GM19099 (cell line): ENCODE measurements around the gene PCDHGB3.
"Not testable (repeated sequence)": the region's sequence is repeated elsewhere in the genome, so short reads cannot be mapped to it uniquely, and the experiment has no call there.

Experiments used
- POLR2A ChIP-seq: IDR thresholded peaks from 3 replicates; pipeline ENCODE4 v1.6.1; 2011; ENCODE audit warnings: low read depth; ENCODE audit not compliant: insufficient read length; ENCODE audit errors: extremely low read depth

The PCDHGB3 gene

DNA sequence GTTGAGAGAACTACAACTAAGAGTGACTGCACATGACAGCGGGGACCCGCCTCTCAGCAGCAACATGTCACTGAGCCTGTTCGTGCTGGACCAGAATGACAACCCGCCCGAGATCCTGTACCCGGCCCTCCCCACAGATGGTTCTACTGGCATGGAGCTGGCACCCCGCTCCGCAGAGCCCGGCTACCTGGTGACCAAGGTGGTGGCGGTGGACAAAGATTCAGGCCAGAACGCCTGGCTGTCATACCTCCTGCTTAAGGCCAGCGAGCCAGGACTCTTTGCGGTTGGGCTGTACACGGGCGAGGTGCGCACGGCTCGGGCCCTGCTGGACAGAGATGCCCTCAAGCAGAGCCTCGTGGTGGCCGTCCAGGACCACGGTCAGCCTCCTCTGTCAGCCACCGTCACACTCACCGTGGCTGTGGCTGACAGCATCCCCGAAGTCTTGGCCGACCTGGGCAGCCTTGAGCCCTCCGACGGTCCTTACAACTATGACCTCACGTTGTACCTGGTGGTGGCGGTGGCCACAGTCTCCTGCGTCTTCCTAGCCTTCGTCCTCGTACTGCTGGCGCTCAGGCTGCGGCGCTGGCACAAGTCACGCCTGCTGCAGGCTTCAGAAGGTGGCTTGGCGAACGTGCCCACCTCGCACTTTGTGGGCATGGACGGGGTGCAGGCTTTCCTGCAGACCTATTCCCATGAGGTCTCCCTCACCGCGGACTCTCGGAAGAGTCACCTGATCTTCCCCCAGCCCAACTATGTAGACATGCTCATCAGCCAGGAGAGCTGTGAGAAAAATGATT is 14.6 kb downstream of the PCDHGB3 start:
- no peak for TF ChIP-seq POLR2A

DNA sequence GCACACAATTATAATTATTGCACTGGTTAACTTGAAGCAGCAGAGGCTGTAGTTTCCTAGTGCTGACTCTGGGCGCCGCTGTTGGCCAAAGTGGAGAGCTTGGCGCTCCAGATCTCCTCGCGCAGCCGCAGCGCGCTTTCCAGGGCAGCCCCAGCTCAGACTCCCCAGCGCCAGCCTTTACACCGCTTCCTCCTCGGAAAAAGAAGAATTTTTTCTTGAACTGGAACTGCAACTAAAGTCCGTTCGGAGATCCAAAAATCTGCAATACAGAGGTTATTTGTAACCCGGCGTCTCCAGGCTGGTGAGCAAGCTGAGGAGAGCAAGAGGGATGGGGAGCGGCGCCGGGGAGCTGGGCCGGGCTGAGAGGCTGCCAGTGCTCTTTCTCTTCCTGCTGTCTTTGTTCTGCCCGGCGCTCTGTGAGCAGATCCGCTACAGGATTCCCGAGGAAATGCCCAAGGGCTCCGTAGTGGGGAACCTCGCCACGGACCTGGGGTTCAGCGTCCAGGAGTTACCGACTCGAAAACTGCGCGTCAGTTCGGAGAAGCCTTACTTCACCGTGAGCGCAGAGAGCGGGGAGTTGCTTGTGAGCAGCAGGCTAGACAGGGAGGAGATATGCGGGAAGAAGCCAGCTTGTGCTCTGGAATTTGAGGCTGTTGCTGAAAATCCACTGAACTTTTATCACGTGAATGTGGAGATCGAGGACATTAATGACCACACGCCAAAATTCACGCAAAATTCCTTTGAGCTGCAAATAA is 17.7 kb downstream of the PCDHGB3 start, which contains the start of gene PCDHGB4:
Gene PCDHGB4 (plus strand): TSS at position 142 of the 755 bp plus-strand sequence. CDS start 187 bp downstream, at position 329.
- TF ChIP-seq POLR2A, result not testable (repeated sequence)

DNA sequence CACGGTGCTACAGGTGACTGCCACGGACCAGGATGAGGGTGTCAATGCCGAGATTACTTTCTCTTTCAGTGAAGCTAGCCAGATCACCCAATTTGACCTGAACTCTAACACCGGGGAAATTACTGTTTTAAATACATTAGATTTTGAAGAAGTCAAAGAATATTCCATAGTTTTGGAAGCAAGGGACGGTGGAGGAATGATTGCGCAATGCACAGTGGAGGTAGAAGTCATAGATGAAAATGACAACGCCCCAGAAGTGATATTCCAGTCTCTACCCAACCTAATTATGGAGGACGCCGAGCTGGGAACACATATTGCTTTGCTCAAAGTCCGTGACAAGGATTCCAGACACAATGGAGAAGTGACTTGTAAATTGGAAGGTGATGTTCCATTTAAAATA is 18.6 kb downstream of the PCDHGB3 start:
- no peak for TF ChIP-seq POLR2A

DNA sequence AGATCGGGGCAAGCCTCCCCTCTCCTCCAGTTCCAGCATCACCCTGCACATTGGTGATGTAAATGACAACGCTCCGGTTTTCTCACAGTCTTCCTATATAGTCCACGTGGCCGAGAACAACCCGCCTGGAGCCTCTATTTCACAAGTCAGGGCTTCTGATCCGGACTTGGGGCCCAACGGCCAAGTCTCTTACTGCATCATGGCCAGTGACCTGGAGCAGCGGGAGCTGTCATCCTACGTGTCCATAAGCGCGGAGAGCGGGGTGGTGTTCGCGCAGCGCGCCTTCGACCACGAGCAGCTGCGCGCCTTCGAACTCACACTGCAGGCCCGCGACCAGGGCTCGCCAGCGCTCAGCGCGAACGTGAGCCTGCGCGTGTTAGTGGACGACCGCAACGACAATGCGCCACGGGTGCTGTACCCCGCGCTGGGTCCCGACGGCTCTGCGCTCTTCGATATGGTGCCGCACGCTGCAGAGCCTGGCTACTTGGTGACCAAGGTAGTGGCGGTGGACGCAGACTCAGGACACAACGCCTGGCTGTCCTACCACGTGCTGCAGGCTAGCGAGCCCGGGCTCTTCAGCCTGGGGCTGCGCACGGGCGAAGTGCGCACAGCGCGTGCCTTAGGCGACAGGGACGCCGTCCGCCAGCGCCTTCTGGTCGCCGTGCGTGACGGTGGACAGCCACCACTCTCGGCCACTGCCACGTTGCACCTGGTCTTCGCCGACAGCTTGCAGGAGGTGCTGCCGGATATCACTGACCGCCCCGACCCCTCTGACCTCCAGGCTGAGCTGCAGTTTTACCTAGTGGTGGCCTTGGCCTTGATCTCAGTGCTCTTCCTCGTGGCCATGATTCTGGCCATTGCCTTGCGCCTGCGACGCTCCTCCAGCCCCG is 19.4 kb downstream of the PCDHGB3 start:
- TF ChIP-seq POLR2A, result no peak

DNA sequence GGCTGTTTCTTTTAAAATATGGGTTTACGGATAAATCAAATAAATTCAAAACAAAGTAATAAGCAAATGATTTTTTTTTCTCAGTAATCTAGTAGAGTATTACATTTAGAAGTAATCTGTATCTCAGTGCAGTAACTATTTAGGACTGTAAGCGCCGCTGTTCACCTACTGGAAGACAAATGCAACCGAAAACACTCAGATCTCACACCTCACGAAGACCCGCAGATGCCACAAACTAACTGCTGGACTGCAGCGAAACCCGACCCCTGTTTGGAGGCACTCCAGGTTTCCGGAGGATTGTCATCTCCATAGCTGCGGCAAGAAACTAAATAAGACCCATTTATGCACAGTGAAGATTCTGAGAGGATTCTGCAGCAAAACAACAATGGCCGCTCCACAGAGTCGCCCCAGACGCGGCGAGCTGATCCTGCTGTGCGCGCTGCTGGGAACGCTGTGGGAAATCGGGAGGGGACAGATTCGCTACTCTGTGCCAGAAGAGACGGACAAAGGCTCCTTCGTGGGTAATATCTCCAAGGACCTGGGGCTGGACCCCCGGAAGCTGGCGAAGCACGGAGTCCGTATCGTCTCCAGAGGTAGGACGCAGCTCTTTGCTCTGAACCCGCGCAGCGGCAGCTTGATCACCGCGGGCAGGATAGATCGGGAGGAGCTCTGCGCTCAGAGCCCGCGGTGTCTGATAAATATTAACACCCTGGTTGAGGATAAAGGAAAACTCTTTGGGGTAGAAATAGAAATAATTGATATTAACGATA is 22.6 kb downstream of the PCDHGB3 start, which contains the start of gene PCDHGA8:
Gene PCDHGA8 (plus strand): TSS at position 205 of the 770 bp plus-strand sequence. CDS start 181 bp downstream, at position 386.
- no peak for TF ChIP-seq POLR2A

DNA sequence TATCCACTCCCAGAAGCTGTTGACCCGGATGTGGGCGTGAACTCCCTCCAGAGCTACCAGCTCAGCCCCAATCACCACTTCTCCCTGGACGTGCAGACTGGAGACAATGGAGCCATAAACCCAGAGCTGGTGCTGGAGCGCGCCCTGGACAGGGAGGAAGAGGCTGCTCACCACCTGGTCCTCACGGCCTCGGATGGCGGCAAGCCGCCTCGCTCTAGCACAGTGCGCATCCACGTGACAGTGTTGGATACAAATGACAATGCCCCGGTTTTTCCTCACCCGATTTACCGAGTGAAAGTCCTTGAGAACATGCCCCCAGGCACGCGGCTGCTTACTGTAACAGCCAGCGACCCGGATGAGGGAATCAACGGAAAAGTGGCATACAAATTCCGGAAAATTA is 23.2 kb downstream of the PCDHGB3 start:
- TF ChIP-seq POLR2A, result no peak

DNA sequence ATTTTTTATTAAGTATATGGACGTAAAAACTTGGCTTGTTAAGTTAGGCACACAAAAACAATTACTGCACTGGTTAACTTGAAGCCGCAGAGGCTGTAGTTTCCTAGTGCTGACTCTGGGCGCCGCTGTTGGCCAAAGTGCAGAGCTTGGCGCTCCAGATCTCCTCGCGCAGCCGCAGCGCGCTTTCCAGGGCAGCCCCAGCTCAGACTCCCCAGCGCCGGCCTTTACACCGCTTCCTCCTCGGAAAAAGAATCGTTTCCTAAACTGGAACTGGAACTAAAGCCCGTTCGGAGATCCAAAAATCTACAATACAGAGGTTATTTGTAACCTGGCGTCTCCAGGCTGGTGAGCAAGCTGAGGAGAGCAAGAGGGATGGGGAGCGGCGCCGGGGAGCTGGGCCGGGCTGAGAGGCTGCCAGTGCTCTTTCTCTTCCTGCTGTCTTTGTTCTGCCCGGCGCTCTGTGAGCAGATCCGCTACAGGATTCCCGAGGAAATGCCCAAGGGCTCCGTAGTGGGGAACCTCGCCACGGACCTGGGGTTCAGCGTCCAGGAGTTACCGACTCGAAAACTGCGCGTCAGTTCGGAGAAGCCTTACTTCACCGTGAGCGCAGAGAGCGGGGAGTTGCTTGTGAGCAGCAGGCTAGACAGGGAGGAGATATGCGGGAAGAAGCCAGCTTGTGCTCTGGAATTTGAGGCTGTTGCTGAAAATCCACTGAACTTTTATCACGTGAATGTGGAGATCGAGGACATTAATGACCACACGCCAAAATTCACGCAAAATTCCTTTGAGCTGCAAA is 27.9 kb downstream of the PCDHGB3 start, which contains the start of gene PCDHGB5:
Gene PCDHGB5 (plus strand): TSS at position 192 of the 796 bp plus-strand sequence. CDS start 181 bp downstream, at position 373.
- not testable (repeated sequence) for TF ChIP-seq POLR2A

DNA sequence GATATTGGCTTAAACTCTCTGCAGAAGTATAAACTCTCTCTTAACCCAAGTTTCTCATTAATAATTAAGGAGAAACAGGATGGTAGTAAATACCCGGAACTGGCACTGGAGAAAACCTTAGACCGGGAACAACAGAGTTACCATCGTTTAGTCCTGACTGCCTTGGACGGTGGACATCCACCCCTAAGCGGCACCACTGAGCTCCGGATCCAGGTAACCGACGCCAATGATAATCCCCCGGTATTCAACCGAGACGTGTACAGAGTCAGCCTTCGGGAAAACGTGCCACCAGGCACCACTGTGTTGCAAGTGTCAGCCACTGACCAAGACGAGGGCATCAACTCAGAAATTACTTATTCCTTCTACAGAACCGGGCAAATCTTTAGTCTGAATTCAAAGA is 28.6 kb downstream of the PCDHGB3 start:
- no peak for TF ChIP-seq POLR2A

DNA sequence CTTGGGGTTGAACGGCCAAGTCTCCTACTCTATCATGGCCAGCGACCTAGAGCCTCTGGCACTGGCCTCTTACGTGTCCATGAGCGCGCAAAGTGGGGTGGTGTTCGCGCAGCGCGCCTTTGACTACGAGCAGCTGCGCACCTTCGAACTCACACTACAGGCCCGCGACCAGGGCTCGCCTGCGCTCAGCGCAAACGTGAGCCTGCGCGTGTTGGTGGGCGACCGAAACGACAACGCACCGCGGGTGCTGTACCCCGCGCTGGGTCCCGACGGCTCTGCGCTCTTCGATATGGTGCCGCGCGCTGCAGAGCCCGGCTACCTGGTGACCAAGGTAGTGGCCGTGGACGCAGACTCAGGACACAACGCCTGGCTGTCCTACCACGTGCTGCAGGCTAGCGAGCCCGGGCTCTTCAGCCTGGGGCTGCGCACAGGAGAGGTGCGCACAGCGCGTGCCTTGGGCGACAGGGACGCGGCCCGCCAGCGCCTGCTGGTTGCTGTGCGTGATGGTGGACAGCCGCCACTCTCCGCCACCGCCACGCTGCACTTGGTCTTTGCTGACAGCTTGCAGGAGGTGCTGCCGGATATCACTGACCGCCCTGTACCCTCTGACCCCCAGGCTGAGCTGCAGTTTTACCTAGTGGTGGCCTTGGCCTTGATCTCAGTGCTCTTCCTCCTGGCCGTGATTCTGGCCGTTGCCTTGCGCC is 29.7 kb downstream of the PCDHGB3 start:
- no peak for TF ChIP-seq POLR2A

DNA sequence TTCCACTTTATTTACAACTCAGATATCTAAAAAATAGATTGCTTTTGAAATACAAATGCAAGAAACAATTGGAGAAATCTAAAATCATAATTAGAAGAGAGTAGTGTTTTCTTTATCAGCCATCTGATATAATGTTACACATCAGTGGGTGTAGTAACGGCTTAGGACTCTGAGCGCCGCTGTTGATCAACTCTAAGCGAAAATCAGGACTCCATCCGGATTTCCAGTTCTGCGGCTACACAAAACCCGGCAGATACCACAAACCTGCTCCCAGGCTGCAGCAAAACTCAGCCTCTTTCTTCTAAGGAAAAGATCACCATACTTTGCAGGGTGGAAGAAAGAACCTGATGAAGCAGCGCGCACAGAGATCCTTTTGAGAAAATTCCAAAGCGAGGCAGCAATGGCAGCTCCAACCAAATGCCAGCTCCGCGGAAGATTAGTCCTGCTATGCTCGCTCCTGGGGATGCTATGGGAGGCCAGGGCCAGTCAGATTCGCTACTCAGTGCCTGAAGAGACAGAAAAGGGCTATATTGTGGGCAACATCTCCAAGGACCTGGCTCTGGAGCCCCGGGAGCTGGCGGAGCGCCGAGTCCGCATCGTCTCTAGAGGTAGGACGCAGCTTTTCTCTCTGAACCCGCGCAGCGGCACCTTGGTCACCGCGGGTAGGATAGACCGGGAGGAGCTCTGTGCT is 32.7 kb downstream of the PCDHGB3 start, which contains the start of gene PCDHGA9:
Gene PCDHGA9 (plus strand): TSS at position 226 of the 691 bp plus-strand sequence. CDS start 175 bp downstream, at position 401.
- no peak for TF ChIP-seq POLR2A

DNA sequence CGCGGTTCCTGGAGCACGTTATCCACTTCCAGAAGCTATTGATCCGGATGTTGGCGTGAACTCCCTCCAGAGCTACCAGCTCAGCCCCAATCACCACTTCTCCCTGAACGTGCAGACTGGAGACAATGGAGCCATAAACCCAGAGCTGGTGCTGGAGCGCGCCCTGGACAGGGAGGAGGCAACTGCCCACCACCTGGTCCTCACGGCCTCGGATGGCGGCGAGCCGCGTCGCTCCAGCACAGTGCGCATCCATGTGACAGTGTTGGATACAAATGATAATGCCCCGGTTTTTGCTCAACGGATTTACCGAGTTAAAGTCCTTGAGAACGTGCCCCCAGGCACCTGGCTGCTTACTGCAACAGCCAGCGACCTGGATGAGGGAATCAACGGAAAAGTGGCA is 33.3 kb downstream of the PCDHGB3 start:
- no peak for TF ChIP-seq POLR2A
